PC-9 (cell line): ENCODE data around the gene RDH8. TPM values are rescaled to one million over a fixed set of nuclear protein-coding genes. Genes with fewer than 3 reads are reported as not detected.

ENCODE experiments used
- BruUV-seq: library from RNA; stranded (reverse); fragments of 400-500 nt; replicated peaks from 2 replicates; lab custom pipeline; 2021; lab: Mats Ljungman, UMichigan
- CTCF ChIA-PET: fragments of 300-600 bp; sonication (Branson Sonifier 250); formaldehyde crosslinking; loops from one replicate; lab custom pipeline; 2022; ENCODE audit warnings: antibody characterized with exemption; lab: Charles Lee
- POLR2A ChIA-PET: fragments of 300-600 bp; sonication (Branson Sonifier 250); formaldehyde crosslinking; loops from one replicate; lab custom pipeline; 2022; ENCODE audit warnings: antibody characterized with exemption; ENCODE audit not compliant: unreplicated experiment; lab: Charles Lee
- DNase-seq, 2 experiments: peaks; one replicate each; pipeline versions ENCODE4 v3.0.0 to v3.0.0-alpha.2; 2015 to 2022; ENCODE audit warnings: mixed read lengths in 1 of 2
- H2AFZ ChIP-seq: fragments of 200-600 bp; sonication (generic); 2 replicates; pipeline ENCODE4 v1.8.1; 2017; ENCODE audit warnings: antibody characterized with exemption
- H3F3A ChIP-seq: fragments of 200-600 bp; sonication (generic); 2 replicates; pipeline ENCODE4 v1.8.1; 2017; ENCODE audit warnings: antibody characterized with exemption, mild to moderate bottlenecking, low read depth; ENCODE audit not compliant: insufficient read depth
- H3K27ac ChIP-seq: fragments of 200-600 bp; sonication (generic); 2 replicates; pipeline ENCODE4 v1.6.1; 2016; ENCODE audit warnings: mixed run types
- H3K27me3 ChIP-seq: fragments of 200-600 bp; sonication (generic); 2 replicates; pipeline ENCODE4 v1.6.1; 2016; ENCODE audit warnings: low read depth, mixed run types; ENCODE audit not compliant: insufficient read depth
- H3K36me3 ChIP-seq: fragments of 200-600 bp; sonication (generic); 2 replicates; pipeline ENCODE4 v1.6.1; 2016; ENCODE audit warnings: low read depth, mixed run types
- H3K4me1 ChIP-seq: fragments of 200-600 bp; sonication (generic); replicated peaks from 2 replicates; pipeline ENCODE4 v1.6.1; 2016; ENCODE audit warnings: mixed run types; ENCODE audit not compliant: insufficient read depth
- H3K4me2 ChIP-seq: fragments of 200-600 bp; sonication (generic); 2 replicates; pipeline ENCODE4 v1.6.1; 2017; ENCODE audit warnings: mixed run types
- H3K4me3 ChIP-seq: fragments of 200-600 bp; sonication (generic); 2 replicates; pipeline ENCODE4 v1.6.1; 2016; ENCODE audit warnings: mixed run types
- H3K79me2 ChIP-seq: fragments of 200-600 bp; sonication (generic); 2 replicates; pipeline ENCODE4 v1.6.1; 2017; ENCODE audit warnings: low read depth, mixed run types
- H3K9me2 ChIP-seq: fragments of 200-600 bp; sonication (generic); 2 replicates; pipeline ENCODE4 v1.8.1; 2017; ENCODE audit warnings: mild to moderate bottlenecking; ENCODE audit not compliant: insufficient read depth
- H3K9me3 ChIP-seq: fragments of 200-600 bp; sonication (generic); 2 replicates; pipeline ENCODE4 v1.8.1; 2016; ENCODE audit warnings: low read depth; ENCODE audit not compliant: insufficient read depth
- H4K20me1 ChIP-seq: fragments of 200-600 bp; sonication (generic); 2 replicates; pipeline ENCODE4 v1.8.1; 2017; ENCODE audit not compliant: insufficient read depth
- EZH2 ChIP-seq: fragments of 200-600 bp; sonication (generic); IDR thresholded peaks from 2 replicates; pipeline ENCODE4 v1.8.0; 2017; ENCODE audit warnings: antibody characterized with exemption, low read depth
- intact Hi-C: fragments of 100-400 bp; cut with micrococcal nuclease; formaldehyde crosslinking; loops from one replicate; pipeline ENCODE4 v1.10.0; 2022; ENCODE audit not compliant: unreplicated experiment
- total RNA-seq: library from RNA; stranded (reverse); gene quantifications from 2 replicates; pipeline ENCODE4 v1.2.3, GENCODE V29; 2021
- TF ChIP-seq, protein P1 (sequence below): fragments of 200-600 bp; sonication (generic); conservative IDR thresholded peaks from 2 replicates; pipeline ENCODE4 v1.6.1; 2017; ENCODE audit warnings: mixed run types, antibody characterized with exemption, mild to moderate bottlenecking, moderate library complexity

Gene RDH8
- total RNA-seq, 1 experiment from 2014 or later: not detected

DNA sequence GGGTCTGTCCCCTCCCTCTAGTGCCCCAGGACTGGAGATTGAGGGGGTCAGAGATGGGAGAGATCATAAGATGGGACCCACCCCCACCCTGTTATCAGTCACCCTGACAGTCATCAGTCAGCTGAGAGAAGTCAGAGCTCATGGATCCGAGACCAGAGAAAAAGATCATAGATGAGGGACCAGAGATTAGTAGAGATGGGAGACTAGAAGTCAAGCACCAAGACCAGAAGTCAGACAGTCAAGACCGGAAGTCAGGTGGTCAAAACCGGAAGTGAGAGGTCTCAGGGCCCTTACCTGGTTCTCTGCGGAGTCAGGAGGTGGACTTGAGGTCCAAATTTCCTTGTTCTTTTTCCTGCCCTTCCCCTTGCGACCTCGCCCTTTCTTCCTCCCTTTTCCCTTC is 10.0 kb upstream of the RDH8 start:
- CTCF ChIA-PET: no interaction called here
- BruUV-seq: no TSS peak
- intact Hi-C loops: no loop called here

DNA sequence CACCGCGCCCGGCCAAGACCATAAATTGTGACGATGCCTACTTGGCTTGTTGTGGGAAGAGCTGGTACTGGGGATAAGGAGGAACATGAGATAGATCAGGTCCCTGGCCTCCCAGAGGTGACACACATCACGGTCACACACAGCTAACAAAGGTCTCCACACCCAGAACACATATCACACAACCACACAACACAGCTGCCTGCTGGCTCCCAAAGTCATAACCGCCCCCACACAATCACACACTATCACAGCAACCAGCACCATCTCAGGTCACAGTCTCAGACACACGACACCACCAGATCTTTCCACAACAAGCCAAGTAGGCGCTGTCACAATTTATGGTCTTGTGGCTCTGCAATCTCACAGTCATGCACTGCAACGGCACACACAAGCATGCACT is 8.7 kb upstream of the RDH8 start:
- no peaks in the 10 kb centered on the region; the same call in 1 of the 2 replicates for H4K20me1 ChIP-seq
- no TSS peak for BruUV-seq

More for the DNA sequence above, 10.0 kb upstream of the RDH8 start:
- peaks cover 77% of the 10 kb centered on the region for H3K27me3 ChIP-seq
- H3K9me3 ChIP-seq: no peaks in the 10 kb centered on the region
- no peak for DNase-seq
- no peaks in the 10 kb centered on the region for H3K79me2 ChIP-seq
- no peak for TF ChIP-seq EZH2
- TF ChIP-seq, protein P1, sequence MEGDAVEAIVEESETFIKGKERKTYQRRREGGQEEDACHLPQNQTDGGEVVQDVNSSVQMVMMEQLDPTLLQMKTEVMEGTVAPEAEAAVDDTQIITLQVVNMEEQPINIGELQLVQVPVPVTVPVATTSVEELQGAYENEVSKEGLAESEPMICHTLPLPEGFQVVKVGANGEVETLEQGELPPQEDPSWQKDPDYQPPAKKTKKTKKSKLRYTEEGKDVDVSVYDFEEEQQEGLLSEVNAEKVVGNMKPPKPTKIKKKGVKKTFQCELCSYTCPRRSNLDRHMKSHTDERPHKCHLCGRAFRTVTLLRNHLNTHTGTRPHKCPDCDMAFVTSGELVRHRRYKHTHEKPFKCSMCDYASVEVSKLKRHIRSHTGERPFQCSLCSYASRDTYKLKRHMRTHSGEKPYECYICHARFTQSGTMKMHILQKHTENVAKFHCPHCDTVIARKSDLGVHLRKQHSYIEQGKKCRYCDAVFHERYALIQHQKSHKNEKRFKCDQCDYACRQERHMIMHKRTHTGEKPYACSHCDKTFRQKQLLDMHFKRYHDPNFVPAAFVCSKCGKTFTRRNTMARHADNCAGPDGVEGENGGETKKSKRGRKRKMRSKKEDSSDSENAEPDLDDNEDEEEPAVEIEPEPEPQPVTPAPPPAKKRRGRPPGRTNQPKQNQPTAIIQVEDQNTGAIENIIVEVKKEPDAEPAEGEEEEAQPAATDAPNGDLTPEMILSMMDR: no peak
- H3K9me2 ChIP-seq: no peaks in the 10 kb centered on the region
- no peak overlapping the region for H3K4me3 ChIP-seq
- H4K20me1 ChIP-seq: no peaks in the 10 kb centered on the region; the same call in 1 of the 2 replicates
- POLR2A ChIA-PET: no interaction called here
- no peak overlapping the region for H3K4me2 ChIP-seq
- no peaks in the 10 kb centered on the region for H3K4me1 ChIP-seq
- no peaks in the 10 kb centered on the region for H3F3A ChIP-seq
- H2AFZ ChIP-seq: no peak overlapping the region
- no peaks in the 10 kb centered on the region for H3K36me3 ChIP-seq
- no peak overlapping the region for H3K27ac ChIP-seq

DNA sequence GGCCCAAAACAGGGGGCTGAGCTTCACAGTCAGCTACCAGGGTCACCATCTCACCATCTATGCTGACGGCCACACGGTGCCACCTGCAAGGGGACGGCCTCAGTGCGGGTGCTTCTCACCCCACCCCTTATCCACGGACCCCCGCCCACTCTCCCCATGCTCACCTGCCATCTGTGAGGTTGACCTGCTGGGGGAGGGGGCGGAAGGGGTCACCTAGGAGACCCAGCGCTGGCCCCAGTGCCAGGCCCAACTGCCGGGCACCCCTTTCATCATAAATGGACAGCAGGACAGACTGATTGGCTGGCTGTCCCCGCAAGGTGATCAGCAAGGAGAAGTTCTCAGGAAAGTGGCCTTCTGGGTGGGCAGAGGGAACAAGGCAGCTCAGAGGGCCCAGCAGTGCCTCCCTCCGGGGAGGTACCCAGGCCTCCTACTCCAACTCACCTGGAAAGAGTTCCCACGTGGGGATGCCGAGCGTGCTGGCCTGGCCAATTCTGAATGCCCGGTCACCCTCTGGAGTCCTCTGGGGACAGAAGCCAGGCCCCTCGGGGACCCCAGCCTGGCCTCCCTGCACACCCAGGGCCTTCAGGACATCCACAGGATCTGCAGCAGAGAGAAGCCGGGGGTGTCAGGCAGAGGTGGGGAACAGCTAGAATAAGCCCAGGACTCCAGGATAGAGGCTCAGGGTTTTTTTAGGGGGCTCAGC is 7.5 kb upstream of the RDH8 start:
- no peaks in the 10 kb centered on the region for H3K9me2 ChIP-seq
- ChIA-PET CTCF (no interaction called here), POLR2A (no interaction called here)
- no peaks in the 10 kb centered on the region for H3K79me2 ChIP-seq
- no peak overlapping the region for H3K4me2 ChIP-seq
- no peak for TF ChIP-seq EZH2
- TF ChIP-seq, protein P1: no peak
- H3K9me3 ChIP-seq: no peaks in the 10 kb centered on the region
- no TSS peak for BruUV-seq
- H3K4me1 ChIP-seq: no peaks in the 10 kb centered on the region
- H3K36me3 ChIP-seq: no peaks in the 10 kb centered on the region
- H4K20me1 ChIP-seq: no peaks in the 10 kb centered on the region; the same call in 1 of the 2 replicates
- H2AFZ ChIP-seq: no peak overlapping the region
- H3K4me3 ChIP-seq: no peak overlapping the region
- DNase-seq: no peak
- intact Hi-C loops: no loop called here
- no peak overlapping the region for H3K27ac ChIP-seq
- peaks cover 79% of the 10 kb centered on the region for H3K27me3 ChIP-seq
- no peaks in the 10 kb centered on the region for H3F3A ChIP-seq

More for the DNA sequence above, 8.7 kb upstream of the RDH8 start:
- intact Hi-C loops: no loop called here
- no peaks in the 10 kb centered on the region for H3K9me3 ChIP-seq
- H3K9me2 ChIP-seq: no peaks in the 10 kb centered on the region
- H3K79me2 ChIP-seq: no peaks in the 10 kb centered on the region
- TF ChIP-seq, protein P1: no peak
- TF ChIP-seq EZH2: no peak
- no peaks in the 10 kb centered on the region for H3F3A ChIP-seq
- DNase-seq: no peak
- ChIA-PET CTCF (no interaction called here), POLR2A (no interaction called here)
- peaks cover 76% of the 10 kb centered on the region for H3K27me3 ChIP-seq
- no peak overlapping the region for H3K4me3 ChIP-seq
- no peak overlapping the region for H3K27ac ChIP-seq
- no peak overlapping the region for H3K4me2 ChIP-seq
- H3K4me1 ChIP-seq: no peaks in the 10 kb centered on the region
- no peak overlapping the region for H2AFZ ChIP-seq
- H3K36me3 ChIP-seq: no peaks in the 10 kb centered on the region
